ENCODE measurements around the gene CERK.

GRCh38 chr22:46699091-46699490 is 39.0 kb downstream of the CERK start:
- no peak for TF ChIP-seq CTCF (IDR thresholded peaks at IDR 0.05)
- TF ChIP-seq POLR2A (IDR thresholded peaks at IDR 0.05): no peak
- TF ChIP-seq POLR2AphosphoS5 (IDR thresholded peaks at IDR 0.05): no peak
